Uterus (tissue), 2 donors: ENCODE measurements around the gene KCNIP1.

Experiments
- POLR2A ChIP-seq, 2 donors: fragments of 450-650 bp; IDR thresholded peaks; one replicate each; pipeline ENCODE4 v1.6.1; 2016; ENCODE audit warnings: antibody characterized with exemption in 2 of 2, mild to moderate bottlenecking in 1 of 2, moderate library complexity in 1 of 2
- TF ChIP-seq, protein P1 (sequence below), 4 experiments: fragments of 200-600 bp in 2 of 4; fragments of 450-650 bp in 2 of 4; sonication (generic) in 2 of 4; IDR thresholded peaks; one replicate each; pipeline ENCODE4 v1.5.1; 2016 to 2019; ENCODE audit warnings: antibody characterized with exemption in 4 of 4, mild to moderate bottlenecking in 2 of 4, moderate library complexity in 1 of 4

DNA sequence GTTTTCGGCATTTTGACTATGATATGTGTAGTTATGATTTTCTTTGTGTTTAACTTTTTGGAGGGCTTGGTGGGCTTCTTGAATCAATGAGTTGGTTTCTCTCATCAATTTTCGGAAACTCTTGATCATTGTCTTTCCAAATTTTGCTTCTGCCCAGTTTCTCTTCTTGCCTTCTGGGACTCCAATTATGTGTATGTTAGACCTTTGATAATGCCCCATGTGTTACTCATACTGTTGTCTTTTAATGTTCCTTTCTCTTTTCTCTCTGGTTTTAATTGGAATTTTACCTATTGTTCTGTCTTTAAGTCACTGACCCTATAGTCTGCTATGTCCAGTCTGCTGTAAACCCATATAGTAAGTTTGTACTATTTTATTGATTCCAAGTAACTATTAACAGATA, 41.5 kb downstream of the KCNIP1 start:
- TF ChIP-seq, protein P1, sequence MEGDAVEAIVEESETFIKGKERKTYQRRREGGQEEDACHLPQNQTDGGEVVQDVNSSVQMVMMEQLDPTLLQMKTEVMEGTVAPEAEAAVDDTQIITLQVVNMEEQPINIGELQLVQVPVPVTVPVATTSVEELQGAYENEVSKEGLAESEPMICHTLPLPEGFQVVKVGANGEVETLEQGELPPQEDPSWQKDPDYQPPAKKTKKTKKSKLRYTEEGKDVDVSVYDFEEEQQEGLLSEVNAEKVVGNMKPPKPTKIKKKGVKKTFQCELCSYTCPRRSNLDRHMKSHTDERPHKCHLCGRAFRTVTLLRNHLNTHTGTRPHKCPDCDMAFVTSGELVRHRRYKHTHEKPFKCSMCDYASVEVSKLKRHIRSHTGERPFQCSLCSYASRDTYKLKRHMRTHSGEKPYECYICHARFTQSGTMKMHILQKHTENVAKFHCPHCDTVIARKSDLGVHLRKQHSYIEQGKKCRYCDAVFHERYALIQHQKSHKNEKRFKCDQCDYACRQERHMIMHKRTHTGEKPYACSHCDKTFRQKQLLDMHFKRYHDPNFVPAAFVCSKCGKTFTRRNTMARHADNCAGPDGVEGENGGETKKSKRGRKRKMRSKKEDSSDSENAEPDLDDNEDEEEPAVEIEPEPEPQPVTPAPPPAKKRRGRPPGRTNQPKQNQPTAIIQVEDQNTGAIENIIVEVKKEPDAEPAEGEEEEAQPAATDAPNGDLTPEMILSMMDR (IDR thresholded peaks at IDR 0.05) = no peak
- TF ChIP-seq POLR2A (IDR thresholded peaks at IDR 0.05) = no peak
